SKM-1 treated with dmso at 0.1 percent for 144 hours (cell line): ENCODE data around the gene DNASE1L2.

Experiments used
- DNase-seq: peaks from one replicate; lab custom pipeline; 2025; ENCODE audit not compliant: unreplicated experiment; lab: John Stamatoyannopoulos, UW

DNASE1L2 gene

DNA sequence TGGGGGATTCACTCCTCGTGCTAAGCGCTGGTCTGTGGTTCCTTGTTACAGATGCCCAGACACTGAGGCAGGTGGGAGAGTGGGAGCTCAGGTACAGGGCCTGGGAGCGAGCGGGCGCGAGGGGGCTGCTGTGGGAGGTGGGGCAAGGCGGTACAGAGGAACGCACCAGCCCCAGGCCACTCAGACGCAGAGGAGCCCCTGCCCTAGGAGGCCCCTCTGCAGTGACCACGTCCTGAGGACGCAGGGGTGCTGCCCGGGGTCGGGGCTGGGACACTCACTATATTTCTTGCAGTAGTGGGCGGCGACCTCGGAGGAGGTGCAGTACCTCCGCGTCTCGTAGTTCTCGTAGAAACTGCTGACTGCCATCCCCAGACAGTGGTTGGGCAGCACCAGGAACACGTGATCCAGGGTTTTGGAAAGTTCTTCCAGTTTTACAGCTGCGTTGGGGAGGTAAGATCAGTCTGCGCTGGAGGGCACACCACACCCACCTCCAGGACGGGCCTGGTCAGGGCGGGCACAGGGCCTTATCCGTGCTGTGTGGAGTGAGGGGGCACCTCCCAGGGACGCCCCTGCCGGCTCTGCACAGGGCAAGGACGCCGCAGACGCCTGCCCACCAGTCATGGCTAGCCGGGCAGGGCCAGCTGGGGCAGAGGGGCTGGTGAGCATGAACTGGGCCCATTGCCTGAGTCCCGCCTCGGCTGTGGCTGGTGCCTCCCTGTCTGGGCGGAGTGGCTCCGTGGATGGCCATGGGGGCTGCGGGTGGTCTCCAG lies 47.9 kb downstream of the DNASE1L2 start:
- no peak for DNase-seq

GRCh38 chr16:2284797-2285576 lies 48.7 kb downstream of the DNASE1L2 start:
- no peak for DNase-seq

GRCh38 chr16:2285731-2286191 lies 49.5 kb downstream of the DNASE1L2 start:
- no peak for DNase-seq

DNA sequence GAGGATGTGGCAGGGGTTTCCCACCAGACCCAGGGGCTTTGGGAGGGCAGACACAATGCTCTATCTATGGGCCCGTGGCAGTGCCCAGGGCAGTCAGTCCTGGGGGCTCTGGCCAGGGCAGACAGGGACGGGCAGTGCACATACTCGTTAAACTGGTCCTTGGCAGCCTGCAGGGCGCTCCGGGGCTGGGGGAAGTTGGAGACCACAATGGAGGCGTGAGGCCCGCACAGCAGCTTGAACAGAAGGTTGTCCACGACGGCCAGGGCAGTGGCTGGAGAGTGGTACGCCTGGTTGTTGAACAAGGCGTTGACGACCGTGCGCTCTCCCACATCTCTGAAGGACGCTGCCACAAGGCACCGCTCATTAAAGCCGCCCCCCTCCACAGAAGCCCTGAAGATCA lies 50.3 kb downstream of the DNASE1L2 start:
- no peak for DNase-seq

GRCh38 chr16:2287916-2288547 lies 51.8 kb downstream of the DNASE1L2 start:
- no peak for DNase-seq
